HG03469 (cell line): Measurements from ENCODE around the gene LHFPL2.
"Not testable (repeated sequence)": the region's sequence is repeated elsewhere in the genome, so short reads cannot be mapped to it uniquely, and the experiment has no call there.

Experiments
- ATAC-seq: cut with Tn5 transposase; IDR thresholded peaks from one replicate; pipeline ENCODE4 v1.9.1; 2021; ENCODE audit warnings: mild to moderate bottlenecking, moderate library complexity, moderate number of reproducible peaks; ENCODE audit not compliant: unreplicated experiment

The LHFPL2 gene

GRCh38 chr5:78622302-78622971 lies 26.1 kb downstream of the LHFPL2 start:
- no peak for ATAC-seq

- no peak for ATAC-seq
Measured at GRCh38 chr5:78621291-78621738, 27.3 kb downstream of the LHFPL2 start.

- ATAC-seq, result not testable (repeated sequence)
Measured at GRCh38 chr5:78620119-78620518, 28.5 kb downstream of the LHFPL2 start.

- no peak for ATAC-seq
Measured at GRCh38 chr5:78618303-78618702, 30.3 kb downstream of the LHFPL2 start.

GRCh38 chr5:78615697-78616096 lies 32.9 kb downstream of the LHFPL2 start:
- ATAC-seq, result no peak

- no peak for ATAC-seq
Measured at GRCh38 chr5:78614816-78615215, 33.8 kb downstream of the LHFPL2 start.

- ATAC-seq, result no peak
Measured at GRCh38 chr5:78613756-78614155, 34.8 kb downstream of the LHFPL2 start.

GRCh38 chr5:78613151-78613533 lies 35.4 kb downstream of the LHFPL2 start:
- no peak for ATAC-seq

GRCh38 chr5:78612227-78613150 lies 36.1 kb downstream of the LHFPL2 start:
- no peak for ATAC-seq

- no peak for ATAC-seq
Measured at GRCh38 chr5:78611126-78611605, 37.4 kb downstream of the LHFPL2 start.

- no peak for ATAC-seq
Measured at GRCh38 chr5:78610636-78611035, 37.9 kb downstream of the LHFPL2 start.

- ATAC-seq, result no peak
Measured at GRCh38 chr5:78610163-78610583, 38.4 kb downstream of the LHFPL2 start.

- ATAC-seq, result no peak
Measured at GRCh38 chr5:78607864-78608263, 40.7 kb downstream of the LHFPL2 start.

GRCh38 chr5:78606241-78606640 lies 42.3 kb downstream of the LHFPL2 start:
- no peak for ATAC-seq

- no peak for ATAC-seq
Measured at GRCh38 chr5:78605611-78606010, 43.0 kb downstream of the LHFPL2 start.

- ATAC-seq, result no peak
Measured at GRCh38 chr5:78604689-78605285, 43.8 kb downstream of the LHFPL2 start.

- ATAC-seq, result no peak
Measured at GRCh38 chr5:78603636-78604175, 44.9 kb downstream of the LHFPL2 start.

- ATAC-seq, result no peak
Measured at GRCh38 chr5:78602400-78602799, 46.2 kb downstream of the LHFPL2 start.

- ATAC-seq, result no peak
Measured at GRCh38 chr5:78601559-78602314, 46.8 kb downstream of the LHFPL2 start.

GRCh38 chr5:78600687-78601414 lies 47.7 kb downstream of the LHFPL2 start:
- ATAC-seq, result no peak
